CD4-positive, alpha-beta memory T cell (primary cell): ENCODE data around the gene SPATS2. TPM values are rescaled to one million over a fixed set of nuclear protein-coding genes. Genes with fewer than 3 reads are reported as not detected.
"Not testable (repeated sequence)": the region's sequence is repeated elsewhere in the genome, so short reads cannot be mapped to it uniquely, and the experiment has no call there.

Experiments
- CTCF ChIA-PET: fragments of 350-600 bp; sonication (Branson Sonifier 250); formaldehyde crosslinking; loops from one replicate; lab custom pipeline; 2021; ENCODE audit warnings: inconsistent platforms; ENCODE audit not compliant: partially characterized antibody; lab: Charles Lee
- POLR2A ChIA-PET: fragments of 350-600 bp; sonication (Branson Sonifier 250); formaldehyde crosslinking; loops from one replicate; lab custom pipeline; 2021; ENCODE audit not compliant: partially characterized antibody; lab: Charles Lee
- DNase-seq, 5 donors: peaks; one replicate each; pipeline versions ENCODE4 v3.0.0 to v3.0.0-alpha.2; 2020 to 2022; ENCODE audit warnings: mixed read lengths in 1 of 5
- H3K27ac ChIP-seq: one replicate; pipeline ENCODE4 v1.7.0; 2013; ENCODE audit warnings: low read depth, low read length
- H3K27me3 ChIP-seq: 2 replicates; pipeline ENCODE4 v1.7.0; 2013; ENCODE audit warnings: mild to moderate bottlenecking, low read length, moderate library complexity; ENCODE audit not compliant: insufficient read depth
- H3K36me3 ChIP-seq: 2 replicates; pipeline ENCODE4 v1.7.0; 2013; ENCODE audit warnings: mild to moderate bottlenecking, low read length, moderate library complexity; ENCODE audit not compliant: insufficient read depth
- H3K4me1 ChIP-seq: 2 replicates; pipeline ENCODE4 v1.7.0; 2013; ENCODE audit warnings: mild to moderate bottlenecking, low read length, moderate library complexity; ENCODE audit not compliant: insufficient read depth
- H3K4me3 ChIP-seq, 2 donors: one replicate each; pipeline ENCODE4 v1.7.0; 2013; ENCODE audit warnings: low read length in 2 of 2, mild to moderate bottlenecking in 1 of 2
- H3K9me3 ChIP-seq, 2 donors: one replicate each; pipeline ENCODE4 v1.7.0; 2013; ENCODE audit warnings: low read length in 2 of 2, control low read depth in 1 of 2; ENCODE audit not compliant: control insufficient read depth in 1 of 2
- H3K27ac Mint-ChIP-seq, 7 donors: one replicate each; pipeline ENCODE4 v1.8.0; 2020 to 2021; ENCODE audit warnings: mixed read lengths in 7 of 7, mild to moderate bottlenecking in 6 of 7, inconsistent platforms in 3 of 7, moderate library complexity in 3 of 7
- H3K27me3 Mint-ChIP-seq, 2 donors: one replicate each; pipeline ENCODE4 v1.8.0; 2020 to 2021; ENCODE audit warnings: mixed read lengths in 2 of 2
- H3K36me3 Mint-ChIP-seq, 2 donors: one replicate each; pipeline ENCODE4 v1.8.0; 2020 to 2021; ENCODE audit warnings: mixed read lengths in 2 of 2, inconsistent platforms in 1 of 2, mild to moderate bottlenecking in 1 of 2
- H3K4me1 Mint-ChIP-seq, 4 donors: one replicate each; pipeline ENCODE4 v1.8.0; 2020 to 2021; ENCODE audit warnings: mixed read lengths in 4 of 4, mild to moderate bottlenecking in 1 of 4
- H3K4me3 Mint-ChIP-seq, 8 donors: one replicate each; pipeline ENCODE4 v1.8.0; 2020 to 2021; ENCODE audit warnings: mixed read lengths in 8 of 8, mild to moderate bottlenecking in 7 of 8, moderate library complexity in 6 of 8, inconsistent platforms in 3 of 8
- H3K9me3 Mint-ChIP-seq, 8 donors: one replicate each; pipeline ENCODE4 v1.8.0; 2020 to 2021; ENCODE audit warnings: mixed read lengths in 8 of 8, mild to moderate bottlenecking in 5 of 8, inconsistent platforms in 3 of 8, moderate library complexity in 1 of 8
- intact Hi-C: fragments of 100-400 bp; cut with micrococcal nuclease; formaldehyde crosslinking; loops from one replicate; pipeline ENCODE4 v1.15.1; 2023
- polyA plus RNA-seq, 2 donors: library from polyadenylated mRNA; unstranded; fragments of 300-500 nt; fragmentation: Illumina TruSeq; gene quantifications; one replicate each; pipeline ENCODE4 v1.2.3, GENCODE V29; 2021
- total RNA-seq, 2 experiments: library from RNA; stranded (reverse); gene quantifications; one replicate each; pipeline ENCODE4 v1.2.3, GENCODE V29; 2021

Gene SPATS2
- total and polyA plus RNA-seq, 4 experiments from 2014 or later = 4.3 to 7.8 (median 5.0) TPM

DNA sequence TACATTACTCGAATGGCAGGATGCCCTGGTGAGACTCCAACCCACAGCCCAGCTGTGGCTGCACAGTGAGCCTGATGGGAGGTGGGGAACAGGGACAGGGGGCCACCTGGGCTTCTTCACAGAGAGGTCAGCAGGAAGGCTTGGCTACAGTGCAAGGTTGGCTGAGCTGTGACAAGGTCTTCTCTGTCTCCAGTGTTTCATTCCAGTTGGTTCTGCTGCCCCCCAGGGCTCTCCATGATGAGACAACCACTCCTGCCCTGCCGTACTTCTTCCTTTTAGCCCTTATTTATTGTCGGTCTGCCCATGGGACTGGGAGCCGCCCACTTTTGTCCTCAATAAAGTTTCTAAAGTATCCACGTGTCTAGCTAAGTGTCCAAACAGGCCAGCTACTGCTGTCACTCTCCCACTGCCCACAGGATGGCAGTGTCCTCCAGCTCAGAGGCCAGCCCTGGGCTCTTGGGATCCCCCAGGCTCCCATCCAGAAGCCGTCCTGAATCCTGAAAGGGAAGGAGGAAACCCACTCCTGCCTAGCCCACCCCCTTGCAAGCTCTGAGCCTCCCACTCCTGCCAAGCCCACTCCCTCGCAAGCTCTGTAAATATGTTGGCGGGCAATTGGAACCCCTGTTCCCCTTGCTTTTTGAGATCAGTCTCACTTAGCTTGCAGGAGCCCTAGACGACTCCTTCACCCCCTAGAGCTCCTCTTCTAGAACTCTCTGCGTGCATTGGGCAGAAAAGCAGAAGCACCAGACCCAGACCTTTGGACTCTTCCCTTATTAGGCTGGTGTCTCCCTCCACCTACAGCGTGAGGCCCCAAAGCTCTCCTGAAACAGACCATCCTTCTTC lies 35.7 kb upstream of the SPATS2 start:
- Mint-ChIP-seq H3K4me3 (no peak overlapping the region), H3K4me1 (peaks cover 9 to 12% (median 10%) of the 10 kb centered on the region in 4 donors), H3K36me3 (no peaks in the 10 kb centered on the region), H3K27ac (no peak overlapping the region), H3K9me3 (peaks cover 0 to 1% (median 0%) of the 10 kb centered on the region in 8 donors), H3K27me3 (peaks cover 28 to 35% of the 10 kb centered on the region in 2 donors)
- intact Hi-C loops = no loop called here
- H3K4me1 ChIP-seq = peaks cover 6% of the 10 kb centered on the region
- no peaks in the 10 kb centered on the region for H3K36me3 ChIP-seq
- POLR2A ChIA-PET = interaction anchor here (0.6 to 1.4 kb wide), 3 partner anchors 9 to 13 kb away, joined by 3 to 5 read pairs (median 3); partner anchors contain the start of gene TROAP
- H3K9me3 ChIP-seq = no peaks in the 10 kb centered on the region
- DNase-seq = no peak
- H3K4me3 ChIP-seq = no peak overlapping the region
- H3K27me3 ChIP-seq = peaks cover 20% of the 10 kb centered on the region
- CTCF ChIA-PET = interaction anchor here (0.6 to 3.4 kb wide), 15 partner anchors 9 to 288 kb away, joined by 3 to 33 read pairs (median 3); partner anchors contain the start of genes DNAJC22, PRPH and TROAP
- no peak overlapping the region for H3K27ac ChIP-seq

DNA sequence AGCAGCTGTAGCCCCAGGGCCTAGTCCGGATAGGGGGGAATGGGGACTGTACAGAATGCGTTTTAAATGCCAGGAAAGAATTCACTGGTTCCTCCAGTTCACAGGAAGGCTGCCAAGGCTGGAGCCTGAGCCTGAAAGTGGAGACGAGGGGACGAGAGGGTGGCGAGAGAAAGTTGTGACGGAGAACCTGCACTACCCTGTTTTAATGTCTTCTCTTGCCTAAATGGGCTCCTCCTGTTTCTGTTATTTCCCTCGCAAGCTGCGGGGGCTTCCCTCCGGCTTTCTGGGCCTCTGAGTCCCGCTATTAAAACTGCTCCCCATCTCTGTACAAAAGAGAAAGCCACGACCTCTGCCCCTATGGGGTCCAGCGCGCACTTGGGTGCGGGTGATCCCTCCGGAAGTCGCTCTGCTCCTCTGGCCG lies 34.8 kb upstream of the SPATS2 start:
- Mint-ChIP-seq H3K4me1 (peaks cover 13 to 20% (median 16%) of the 10 kb centered on the region in 4 donors), H3K27ac (no peak overlapping the region), H3K36me3 (no peaks in the 10 kb centered on the region), H3K9me3 (peaks cover 0 to 1% (median 0%) of the 10 kb centered on the region in 8 donors), H3K4me3 (peak overlapping the region in 1 of 8 donors; percentile 43), H3K27me3 (peaks cover 35 to 43% of the 10 kb centered on the region in 2 donors)
- H3K36me3 ChIP-seq = no peaks in the 10 kb centered on the region
- CTCF ChIA-PET = interaction anchor here (0.6 to 3.4 kb wide), 10 partner anchors 10 to 205 kb away, joined by 3 to 33 read pairs (median 5); partner anchors contain the start of genes DNAJC22, PRPH and TROAP
- no peaks in the 10 kb centered on the region for H3K9me3 ChIP-seq
- H3K4me1 ChIP-seq = peaks cover 14% of the 10 kb centered on the region
- intact Hi-C loops = no loop called here
- H3K27me3 ChIP-seq = peaks cover 26% of the 10 kb centered on the region
- POLR2A ChIA-PET = no interaction called here
- H3K4me3 ChIP-seq = no peak overlapping the region
- H3K27ac ChIP-seq = no peak overlapping the region
- no peak for DNase-seq

DNA sequence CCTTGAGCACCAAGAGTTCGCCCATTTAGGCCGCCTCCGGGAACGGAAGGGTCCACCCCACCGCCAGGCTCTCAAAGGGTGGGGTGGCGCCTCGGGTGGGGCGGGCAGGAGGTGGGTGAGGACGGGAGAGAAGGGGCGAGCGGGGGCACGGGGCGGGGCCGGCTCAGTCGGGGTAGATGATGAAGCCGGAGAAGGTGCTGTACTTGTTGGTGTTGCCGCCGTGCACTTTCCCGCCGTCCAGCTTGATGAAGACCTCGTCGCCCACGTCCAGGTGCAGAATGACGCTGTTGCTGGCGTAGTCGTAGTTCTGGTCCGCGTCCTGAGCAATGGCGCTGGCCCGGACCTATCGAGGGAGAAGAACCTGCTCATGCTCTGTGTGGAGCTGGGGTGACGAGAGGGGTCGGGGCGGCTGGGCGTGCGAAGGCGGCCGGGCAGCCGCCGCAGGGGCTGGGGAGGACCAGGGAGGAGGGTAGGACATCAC lies 34.3 kb upstream of the SPATS2 start:
- H3K36me3 ChIP-seq = no peaks in the 10 kb centered on the region
- DNase-seq = no peak
- CTCF ChIA-PET = interaction anchor here (1.0 to 3.4 kb wide), 5 partner anchors 10 to 205 kb away, joined by 3 to 33 read pairs (median 10); partner anchors contain the start of genes DNAJC22 and PRPH
- H3K27me3 ChIP-seq = peaks cover 31% of the 10 kb centered on the region
- Mint-ChIP-seq H3K4me1 (peaks cover 16 to 25% (median 21%) of the 10 kb centered on the region in 4 donors), H3K27ac (no peak overlapping the region), H3K27me3 (peaks cover 40 to 48% of the 10 kb centered on the region in 2 donors), H3K9me3 (peaks cover 0 to 1% (median 0%) of the 10 kb centered on the region in 8 donors), H3K36me3 (no peaks in the 10 kb centered on the region), H3K4me3 (peak overlapping the region in 6 of 8 donors; percentile 25 to 67 (median 62))
- no peak overlapping the region for H3K4me3 ChIP-seq
- intact Hi-C loops = no loop called here
- no peaks in the 10 kb centered on the region for H3K9me3 ChIP-seq
- no peak overlapping the region for H3K27ac ChIP-seq
- peaks cover 19% of the 10 kb centered on the region for H3K4me1 ChIP-seq
- POLR2A ChIA-PET = no interaction called here

DNA sequence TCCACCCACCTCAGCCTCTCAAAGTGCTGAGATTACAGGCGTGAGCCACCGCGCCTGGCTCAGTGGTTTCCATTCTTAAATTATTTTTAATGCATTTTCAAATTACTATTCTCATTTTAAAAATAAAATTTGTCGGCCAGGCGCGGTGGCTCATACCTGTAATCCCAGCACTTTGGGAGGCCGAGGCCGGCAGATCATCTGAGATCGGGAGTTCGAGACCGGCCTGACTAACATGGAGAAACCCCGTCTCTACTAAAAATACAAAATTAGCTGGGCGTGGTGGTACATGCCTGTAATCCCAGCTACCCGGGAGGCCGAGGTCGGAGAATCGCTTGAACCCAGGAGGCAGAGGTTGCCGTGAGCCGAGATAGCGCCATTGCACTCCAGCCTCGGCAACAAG lies 33.5 kb upstream of the SPATS2 start:
- H3K4me3 Mint-ChIP-seq, H3K27ac Mint-ChIP-seq, DNase-seq, intact Hi-C loops, POLR2A ChIA-PET, H3K27ac ChIP-seq, H3K36me3 Mint-ChIP-seq, H3K9me3 Mint-ChIP-seq, H3K36me3 ChIP-seq, H3K4me3 ChIP-seq, H3K9me3 ChIP-seq: not testable (repeated sequence)
- Mint-ChIP-seq H3K27me3 (peaks cover 41 to 54% of the 10 kb centered on the region in 2 donors), H3K4me1 (peaks cover 16 to 32% (median 21%) of the 10 kb centered on the region in 4 donors)
- peaks cover 37% of the 10 kb centered on the region for H3K27me3 ChIP-seq
- CTCF ChIA-PET = interaction anchor here (0.7 to 3.4 kb wide), 5 partner anchors 9 to 179 kb away, joined by 3 to 33 read pairs (median 5); partner anchors contain the start of genes DNAJC22 and TROAP
- H3K4me1 ChIP-seq = peaks cover 22% of the 10 kb centered on the region

DNA sequence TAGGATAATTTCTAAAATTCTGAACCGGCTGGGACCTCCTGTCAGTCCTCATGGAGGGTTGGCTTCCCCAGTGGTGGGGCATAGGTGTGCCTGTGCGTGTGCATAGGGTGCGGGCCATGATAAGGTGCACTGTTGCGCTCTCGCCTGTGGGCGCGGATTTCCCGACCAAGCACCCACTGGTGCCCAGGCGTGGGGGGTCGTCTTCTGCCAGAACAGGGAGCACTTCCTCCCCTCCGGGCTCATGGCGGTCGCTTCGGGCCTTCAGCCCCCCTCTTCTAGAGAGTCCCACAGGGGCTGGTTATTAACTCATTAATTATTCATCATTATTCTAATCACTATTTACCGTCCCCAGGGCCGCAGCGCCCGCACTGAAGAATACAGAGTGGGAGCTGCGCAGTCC lies 33.0 kb upstream of the SPATS2 start:
- H3K27me3 ChIP-seq = peaks cover 37% of the 10 kb centered on the region
- H3K9me3 ChIP-seq = no peaks in the 10 kb centered on the region
- POLR2A ChIA-PET = no interaction called here
- no peak overlapping the region for H3K4me3 ChIP-seq
- H3K36me3 Mint-ChIP-seq = no peaks in the 10 kb centered on the region
- no peak overlapping the region for H3K27ac ChIP-seq
- H3K9me3 Mint-ChIP-seq = peaks cover 0 to 1% (median 0%) of the 10 kb centered on the region in 8 donors
- H3K4me1 ChIP-seq = peaks cover 22% of the 10 kb centered on the region
- DNase-seq = no peak
- H3K4me3 Mint-ChIP-seq = peak overlapping the region in 1 of 8 donors; percentile 32
- CTCF ChIA-PET = interaction anchor here (0.8 to 6.1 kb wide), 8 partner anchors 8 to 45 kb away, joined by 3 to 67 read pairs (median 4); partner anchors contain the start of genes DNAJC22, SPATS2 and TROAP
- intact Hi-C loops = no loop called here
- H3K36me3 ChIP-seq = no peaks in the 10 kb centered on the region
- no peak overlapping the region for H3K27ac Mint-ChIP-seq
- H3K4me1 Mint-ChIP-seq = peaks cover 16 to 32% (median 21%) of the 10 kb centered on the region in 4 donors
- peaks cover 41 to 57% of the 10 kb centered on the region in 2 donors for H3K27me3 Mint-ChIP-seq

DNA sequence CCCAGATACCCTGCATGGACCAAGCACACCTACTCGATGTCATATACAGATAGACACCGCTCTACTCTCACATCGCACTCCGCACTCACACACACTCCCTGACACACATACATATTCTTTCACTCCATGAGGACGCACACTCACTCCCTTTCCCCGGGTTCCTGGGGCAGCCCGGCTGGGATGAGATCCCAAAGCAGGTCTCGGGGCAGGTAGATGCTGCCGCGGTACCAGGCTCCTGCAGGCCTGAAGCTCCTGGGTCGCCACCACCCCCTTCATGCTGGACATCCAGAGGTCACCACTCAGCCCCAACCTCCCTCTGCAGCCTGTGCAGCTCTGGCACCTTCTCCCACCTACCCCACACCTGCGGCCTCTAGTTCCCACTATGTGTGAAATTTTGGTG lies 32.6 kb upstream of the SPATS2 start:
- H3K9me3 ChIP-seq = no peaks in the 10 kb centered on the region
- CTCF ChIA-PET = interaction anchor here (1.0 to 6.1 kb wide), 7 partner anchors 12 to 45 kb away, joined by 3 to 67 read pairs (median 4); partner anchors contain the start of genes DNAJC22, SPATS2 and TROAP
- DNase-seq = no peak
- Mint-ChIP-seq H3K36me3 (no peaks in the 10 kb centered on the region), H3K27ac (no peak overlapping the region), H3K9me3 (peaks cover 0 to 1% (median 0%) of the 10 kb centered on the region in 8 donors), H3K27me3 (peaks cover 41 to 58% of the 10 kb centered on the region in 2 donors), H3K4me1 (peaks cover 16 to 32% (median 21%) of the 10 kb centered on the region in 4 donors), H3K4me3 (peak overlapping the region in 1 of 8 donors; percentile 51)
- no peak overlapping the region for H3K4me3 ChIP-seq
- POLR2A ChIA-PET = no interaction called here
- intact Hi-C loops = no loop called here
- H3K4me1 ChIP-seq = peaks cover 22% of the 10 kb centered on the region
- H3K27me3 ChIP-seq = peaks cover 37% of the 10 kb centered on the region
- no peak overlapping the region for H3K27ac ChIP-seq
- no peaks in the 10 kb centered on the region for H3K36me3 ChIP-seq
